ENCODE data around the gene TEAD2.
"Not testable (repeated sequence)": the region's sequence is repeated elsewhere in the genome, so short reads cannot be mapped to it uniquely, and the experiment has no call there.

TEAD2 gene

DNA sequence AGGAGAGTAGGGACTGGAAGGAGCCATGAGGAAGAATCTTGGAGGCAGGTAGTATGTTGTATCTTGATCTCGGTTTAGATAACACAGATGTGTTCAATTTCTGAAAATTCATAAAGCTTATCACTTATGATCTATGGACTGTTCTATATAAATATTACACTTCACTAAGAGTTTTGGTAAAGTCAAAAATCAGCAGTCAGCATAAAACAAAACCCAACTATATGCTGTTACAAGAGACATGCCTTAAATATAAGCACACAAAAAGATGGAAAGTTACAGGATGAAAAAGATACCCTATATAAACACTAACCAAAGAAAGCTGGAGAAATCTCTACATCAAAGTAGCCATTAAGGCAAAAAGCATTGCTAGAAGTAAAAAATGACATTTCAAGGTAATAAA lies 21.4 kb upstream of the TEAD2 start:
- DNase-seq: no peak

DNA sequence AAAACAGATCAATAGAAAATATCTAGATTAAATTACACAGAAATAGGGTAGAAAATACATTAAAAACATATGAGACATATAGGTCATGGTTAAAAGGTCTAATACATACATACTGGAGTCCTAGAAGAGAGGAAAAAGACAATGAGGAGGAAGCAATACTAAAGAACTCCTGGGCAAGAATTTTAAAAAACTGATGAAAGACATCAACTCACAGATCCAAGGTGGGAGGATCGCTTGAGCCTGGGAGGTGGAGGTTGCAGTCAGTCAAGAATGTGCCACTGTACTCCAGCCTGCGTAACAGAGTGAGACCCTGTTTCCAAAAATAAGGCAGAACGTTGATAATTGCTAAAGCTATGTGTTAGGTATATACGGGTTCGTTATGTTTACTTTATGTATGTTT lies 20.4 kb upstream of the TEAD2 start:
- no peak for DNase-seq

GRCh38 chr19:49380391-49380790 lies 18.2 kb upstream of the TEAD2 start:
- no peak for DNase-seq

GRCh38 chr19:49378512-49378911 lies 16.3 kb upstream of the TEAD2 start:
- DNase-seq: no peak

- DNase-seq: no peak
Measured at GRCh38 chr19:49374665-49375434, 12.6 kb upstream of the TEAD2 start.

DNA sequence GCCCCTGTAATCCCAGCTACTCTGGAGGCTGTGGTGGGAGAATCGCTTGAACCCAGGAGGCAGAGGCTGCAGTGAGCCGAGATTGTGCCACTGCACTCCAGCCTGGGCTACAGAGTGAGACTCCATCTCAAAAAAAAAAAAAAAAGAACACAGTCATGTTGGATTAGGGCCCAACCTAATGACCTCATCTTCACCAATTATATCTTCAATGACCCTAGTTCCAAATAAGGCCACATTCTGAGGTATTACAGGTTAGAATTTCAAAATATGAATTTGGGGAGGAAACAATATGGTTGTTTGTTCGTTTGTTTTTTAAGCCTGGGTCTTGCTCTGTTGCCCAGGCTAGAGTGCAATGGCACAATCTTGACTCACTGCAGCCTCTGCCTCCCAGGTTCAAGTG lies 11.0 kb upstream of the TEAD2 start:
- DNase-seq: not testable (repeated sequence)

DNA sequence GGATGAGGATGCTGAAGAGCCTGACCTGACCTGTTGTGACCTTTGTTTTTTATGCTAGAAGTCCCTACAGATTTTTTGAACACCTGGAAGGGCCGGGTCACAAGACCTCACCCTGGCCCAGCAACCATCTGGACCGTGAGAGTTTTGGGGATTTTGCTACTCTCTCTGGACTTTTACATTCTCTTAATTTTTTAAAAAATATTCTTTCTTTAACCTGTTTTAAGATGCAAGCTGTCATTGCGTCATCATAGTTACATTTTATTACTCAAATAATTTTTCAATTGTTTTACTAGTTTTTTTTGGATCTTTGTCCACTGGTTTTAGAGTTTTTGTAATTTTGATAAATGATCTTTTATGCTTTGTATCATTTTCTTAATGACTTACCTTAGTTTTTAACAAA lies 9.0 kb upstream of the TEAD2 start:
- no peak for DNase-seq

- no peak for DNase-seq
Measured at GRCh38 chr19:49368711-49369358, 6.6 kb upstream of the TEAD2 start.

- DNase-seq: no peak
Measured at GRCh38 chr19:49366110-49366509, 3.9 kb upstream of the TEAD2 start.

DNA sequence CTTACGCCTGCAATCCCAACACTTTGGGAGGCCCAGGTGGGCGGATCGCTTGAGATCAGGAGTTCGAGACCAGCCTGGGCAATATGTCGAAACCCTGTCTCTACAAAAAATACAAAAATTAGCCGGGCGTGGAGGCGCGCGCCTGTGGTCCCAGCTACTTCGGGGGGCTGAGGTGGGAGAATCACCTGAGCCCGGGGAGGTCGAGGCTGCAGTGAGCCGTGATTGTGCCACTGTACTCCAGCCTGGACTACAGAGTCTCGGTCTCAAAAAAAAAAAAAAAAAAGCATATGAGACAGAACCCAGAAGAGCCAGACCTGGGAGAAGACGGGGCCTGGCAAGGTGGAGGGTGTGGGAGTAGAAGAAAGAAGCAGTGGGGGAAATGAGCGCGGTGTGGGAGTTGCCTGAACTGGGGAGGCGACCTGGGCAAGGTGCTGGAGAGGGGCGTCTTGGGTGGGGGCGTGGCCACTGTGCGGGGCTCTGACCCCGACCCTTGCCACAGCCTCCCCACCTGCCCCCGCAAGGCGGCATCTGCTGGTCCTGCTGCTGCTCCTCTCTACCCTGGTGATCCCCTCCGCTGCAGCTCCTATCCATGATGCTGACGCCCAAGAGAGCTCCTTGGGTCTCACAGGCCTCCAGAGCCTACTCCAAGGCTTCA lies 2.0 kb upstream of the TEAD2 start:
- DNase-seq: no peak

DNA sequence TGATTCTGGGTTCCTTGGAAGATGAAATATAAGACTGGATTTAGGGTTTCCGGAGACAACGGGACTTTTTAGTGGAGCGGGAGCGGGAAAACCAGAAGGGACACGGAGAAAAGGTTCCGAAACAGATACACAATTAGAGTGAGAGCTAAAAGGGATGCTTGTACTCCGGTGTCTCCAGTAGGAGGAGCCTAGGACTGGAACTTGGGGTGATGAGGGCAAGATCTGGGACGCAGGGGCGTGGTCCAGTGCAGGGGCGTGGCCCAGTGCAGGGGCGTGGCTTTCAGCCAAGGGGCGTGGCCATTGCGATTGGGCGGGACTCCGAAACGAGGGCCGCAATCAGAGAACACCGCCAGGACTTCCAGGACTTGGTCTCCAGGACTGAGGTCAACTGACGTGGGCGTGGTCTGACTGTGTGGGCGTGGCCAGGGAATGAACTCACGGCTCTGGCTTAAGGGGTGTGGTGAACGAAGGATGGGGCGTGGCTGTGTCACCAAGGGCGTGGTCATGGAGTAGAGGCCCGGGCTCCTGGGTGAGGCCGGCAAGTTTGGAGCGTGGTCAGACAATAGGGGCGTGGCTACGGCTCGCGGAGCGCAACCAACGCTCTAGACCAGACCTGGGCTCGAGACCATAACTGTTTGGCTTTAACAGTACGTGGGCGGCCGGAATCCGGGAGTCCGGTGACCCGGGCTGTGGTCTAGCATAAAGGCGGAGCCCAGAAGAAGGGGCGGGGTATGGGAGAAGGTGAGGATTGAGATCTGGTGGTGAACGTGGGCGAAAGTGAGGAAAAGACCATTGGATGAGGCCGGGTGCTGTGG lies 1.3 kb upstream of the TEAD2 start, which contains the start of gene DKKL1:
Gene DKKL1 (plus strand): TSS at position 610 of the 815 bp plus-strand sequence. CDS start 122 bp downstream, at position 732.
- peak; percentile 82 for DNase-seq

DNA sequence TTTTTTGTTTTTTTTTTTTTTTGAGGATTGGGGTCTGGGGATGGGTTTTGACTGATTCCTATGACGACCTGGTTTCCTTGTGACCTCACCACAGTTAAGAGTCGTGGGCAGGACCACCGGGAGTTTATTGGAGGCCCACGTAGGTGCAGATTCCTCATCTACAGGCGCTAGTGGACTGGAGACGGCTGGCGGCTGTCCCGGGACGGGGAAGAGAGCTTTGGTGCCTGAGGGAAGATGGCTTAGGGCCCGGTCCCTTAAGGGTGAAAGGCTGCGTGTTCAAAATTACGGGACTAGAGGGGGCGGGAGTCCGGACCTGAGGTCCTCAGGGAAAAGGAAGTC lies 682 bp upstream of the TEAD2 start:
- DNase-seq: no peak

DNA sequence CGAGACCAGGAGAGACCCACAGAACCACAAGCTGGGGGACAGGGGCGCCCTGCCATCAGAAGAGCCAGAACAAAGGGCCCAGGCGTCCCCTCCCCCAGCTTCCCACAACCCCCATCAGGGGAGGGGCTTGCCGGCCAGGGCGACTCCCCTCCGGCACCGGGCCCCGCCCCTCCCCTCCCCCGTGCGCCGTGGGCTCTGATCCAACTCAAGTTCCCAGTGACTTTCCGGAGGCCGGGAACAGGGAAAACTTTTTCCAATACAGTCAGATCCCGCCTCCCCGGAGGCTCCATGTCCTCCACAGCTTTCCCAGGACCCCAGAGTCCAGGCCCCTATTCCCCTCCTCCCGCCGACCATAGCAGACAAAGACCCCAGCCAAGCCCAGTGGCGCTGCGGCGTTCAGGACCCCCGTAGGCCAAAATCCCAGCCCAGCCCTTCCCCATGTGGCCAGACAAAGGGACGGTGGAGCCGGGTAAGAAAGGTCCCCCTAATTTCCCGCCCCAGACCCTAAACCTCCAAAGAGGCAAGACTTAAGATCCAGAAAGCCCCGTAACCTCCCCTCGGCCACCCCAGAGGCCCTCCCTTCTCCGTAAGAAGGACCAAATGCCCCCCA lies 673 bp downstream of the TEAD2 start:
- DNase-seq: no peak

DNA sequence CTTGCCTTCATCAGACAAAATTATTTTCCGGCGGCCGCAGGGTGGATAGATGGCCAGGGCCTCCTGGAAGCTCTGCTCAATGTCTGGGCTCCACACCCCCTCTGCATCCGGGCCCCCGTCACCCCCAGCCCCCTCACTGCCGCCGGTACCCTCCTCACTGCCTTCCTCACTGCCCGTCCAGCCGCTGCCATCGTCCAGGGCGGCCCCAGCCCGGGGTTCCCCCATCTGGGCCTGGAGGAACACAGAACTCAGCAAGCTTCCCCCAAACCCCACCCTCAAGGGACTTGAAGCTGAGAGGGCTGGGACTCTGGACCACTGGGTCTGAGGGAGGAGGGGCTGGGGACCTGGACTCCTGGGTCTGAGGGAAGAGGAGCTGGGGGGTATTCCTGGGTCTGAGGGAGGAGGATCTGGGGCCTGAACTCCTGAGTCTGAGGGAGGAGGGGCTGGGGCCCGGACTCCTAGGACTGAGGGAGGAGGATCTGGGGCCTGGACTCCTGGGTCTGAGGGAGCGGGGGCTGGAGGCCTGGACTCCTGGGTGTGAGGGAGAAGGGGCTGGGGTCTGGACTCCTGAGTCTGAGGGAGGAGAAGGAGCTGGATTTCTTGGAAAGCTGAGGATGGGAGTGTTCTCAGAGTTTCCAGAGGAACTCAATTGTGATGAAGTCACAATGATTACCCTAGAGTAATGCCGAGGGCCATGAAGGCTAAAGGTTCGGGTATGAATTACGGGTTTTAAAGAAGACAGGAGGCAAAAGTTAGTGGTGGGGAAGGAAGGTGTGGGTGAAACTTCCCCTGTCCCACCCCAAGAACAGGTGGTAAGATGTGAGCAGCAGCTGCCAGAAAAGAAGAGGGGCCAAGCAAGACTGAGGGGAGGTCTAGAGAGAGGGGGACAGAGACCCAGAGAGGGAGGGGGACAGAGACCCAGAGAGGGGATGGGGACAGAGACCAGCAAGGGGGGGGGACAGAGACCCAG lies 2.1 kb downstream of the TEAD2 start:
- DNase-seq: no peak

GRCh38 chr19:49357186-49357585 lies 5.0 kb downstream of the TEAD2 start:
- no peak for DNase-seq

DNA sequence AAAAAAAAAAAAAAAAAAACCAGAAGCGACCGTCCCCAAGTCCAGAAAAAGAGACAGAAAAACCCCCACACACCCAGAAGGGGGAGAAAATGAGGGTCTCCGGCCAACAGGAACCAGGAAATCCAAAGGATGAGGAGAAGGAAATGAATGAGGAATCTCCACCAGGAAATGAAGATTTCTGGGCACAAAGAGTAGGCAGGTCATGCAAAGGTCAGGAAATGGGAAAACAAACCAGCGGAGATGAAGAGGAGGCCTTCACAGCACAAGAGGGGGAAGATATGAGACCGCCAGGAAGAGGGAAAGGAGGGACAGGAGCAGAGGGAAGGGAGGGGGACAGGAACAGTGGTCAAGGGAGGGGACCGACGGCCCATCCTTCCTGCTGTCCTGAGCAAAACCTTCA lies 5.8 kb downstream of the TEAD2 start:
- no peak for DNase-seq

DNA sequence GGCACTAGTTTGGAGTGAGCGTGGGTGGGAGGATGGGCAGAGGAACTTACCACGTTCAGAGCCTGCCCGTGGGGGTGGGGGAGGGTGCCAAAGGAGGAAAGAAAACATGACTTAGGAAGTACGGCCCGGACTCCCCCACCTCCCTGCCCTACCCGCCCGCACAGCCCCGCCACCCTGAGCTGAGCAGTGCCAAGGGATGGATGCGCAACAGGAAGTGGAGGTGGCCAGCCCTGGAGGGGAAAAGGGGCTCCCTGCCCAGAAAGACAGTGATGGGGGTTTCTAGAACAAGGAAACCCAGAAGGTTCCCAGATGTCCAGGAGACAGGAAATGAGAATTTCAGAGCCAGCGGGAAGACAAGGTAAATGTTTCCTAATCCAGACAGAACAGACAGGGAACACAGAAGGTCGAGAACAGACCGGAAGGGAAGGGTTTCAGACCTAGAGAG lies 6.3 kb downstream of the TEAD2 start:
- DNase-seq: no peak

DNA sequence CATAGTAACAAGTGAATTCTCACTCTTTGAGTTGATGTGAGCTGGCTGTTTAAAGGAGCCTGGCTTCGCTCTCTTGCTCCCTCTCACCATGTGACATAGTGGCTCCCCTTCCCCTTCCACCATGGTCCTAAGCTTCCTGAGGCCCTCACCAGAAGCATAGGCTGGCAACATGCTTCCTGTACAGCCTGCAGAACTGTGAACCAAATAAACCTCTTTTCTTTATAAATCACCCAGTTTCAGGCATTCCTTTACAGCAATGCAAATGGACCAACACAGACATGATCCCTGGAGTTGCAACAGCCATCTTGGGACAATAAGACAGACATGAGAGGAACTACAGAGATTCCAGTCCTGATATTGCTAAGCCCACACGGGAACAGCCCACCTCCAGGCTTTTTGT lies 12.6 kb downstream of the TEAD2 start:
- DNase-seq: no peak

DNA sequence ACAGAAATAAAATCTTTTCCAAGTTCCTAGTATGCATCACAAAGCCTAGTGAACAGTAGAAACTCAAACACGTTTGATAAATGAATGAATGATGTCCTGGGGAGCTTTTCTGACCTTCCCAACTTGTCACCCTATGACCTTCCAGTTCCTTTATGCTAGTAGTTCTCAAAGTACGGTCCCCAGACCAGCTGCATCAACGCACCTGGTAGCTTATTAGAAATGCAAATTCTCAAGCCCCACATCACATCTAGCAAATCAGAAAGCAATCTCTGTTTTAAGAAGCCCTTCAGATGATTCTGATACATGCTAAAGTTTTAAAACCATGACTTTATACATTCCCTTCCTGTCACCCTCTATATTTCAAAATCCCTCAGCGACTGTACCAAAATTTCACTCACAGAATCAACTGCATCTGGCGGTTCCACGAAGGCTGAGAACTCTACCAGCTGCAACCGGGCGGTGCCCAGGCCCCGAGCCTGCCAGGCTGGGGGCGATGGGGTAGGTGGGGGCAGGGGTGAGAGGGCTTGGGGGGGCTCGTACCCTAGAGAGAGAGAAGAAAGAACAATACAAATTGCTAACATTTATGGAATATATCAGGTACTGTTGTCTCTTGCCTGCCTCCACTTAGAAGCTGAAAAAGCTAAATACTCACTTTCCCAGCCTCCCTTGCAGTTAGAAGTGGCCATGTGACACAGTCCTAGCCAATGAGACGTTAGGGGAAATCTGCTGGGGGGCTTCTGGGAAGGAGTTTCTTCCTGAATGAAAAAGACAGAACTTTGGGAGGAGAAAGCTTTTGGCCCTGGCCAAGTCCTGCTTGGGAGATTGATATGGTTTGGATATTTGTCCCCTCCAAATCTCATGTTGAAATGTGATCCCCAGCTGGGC lies 13.7 kb downstream of the TEAD2 start:
- DNase-seq: no peak

DNA sequence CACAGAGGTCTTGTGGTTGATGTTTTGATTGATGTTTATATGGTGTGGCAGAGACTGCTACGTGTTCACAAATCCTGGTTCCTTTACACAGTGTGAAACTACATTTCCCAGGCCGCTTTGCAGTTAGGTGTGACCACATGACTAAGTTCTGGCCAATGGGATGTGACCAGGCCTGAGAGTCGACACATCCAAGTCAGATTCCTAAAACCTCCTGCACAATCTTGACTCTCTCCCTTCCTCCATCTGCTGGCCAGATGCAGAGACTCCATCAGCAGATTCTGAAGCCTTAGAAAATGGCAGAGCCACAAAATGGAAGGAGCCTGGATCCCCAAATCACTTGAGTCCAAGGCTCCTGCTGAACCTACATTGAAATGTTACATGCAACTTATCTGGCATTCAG lies 14.4 kb downstream of the TEAD2 start:
- peak; percentile 34 for DNase-seq

GRCh38 chr19:49347191-49347590 lies 15.0 kb downstream of the TEAD2 start:
- DNase-seq: no peak

Data from activated CD4-positive, alpha-beta T cell treated with anti-CD3 and anti-CD28 coated beads, Interleukin-2, amount 50 U/mL, for 16 hours (primary cell).